GM10266 (cell line): ENCODE measurements around the gene OSBP2.

Source experiments
- DNase-seq: peaks from one replicate; pipeline ENCODE4 v3.0.0; 2012; ENCODE audit errors: extremely low spot score
- TF ChIP-seq, protein P1 (sequence below): IDR thresholded peaks from 2 replicates; pipeline ENCODE4 v1.5.1; 2012; ENCODE audit warnings: mild to moderate bottlenecking, low read depth; ENCODE audit not compliant: control insufficient read depth, insufficient read depth; ENCODE audit errors: missing control alignments

Gene OSBP2

DNA sequence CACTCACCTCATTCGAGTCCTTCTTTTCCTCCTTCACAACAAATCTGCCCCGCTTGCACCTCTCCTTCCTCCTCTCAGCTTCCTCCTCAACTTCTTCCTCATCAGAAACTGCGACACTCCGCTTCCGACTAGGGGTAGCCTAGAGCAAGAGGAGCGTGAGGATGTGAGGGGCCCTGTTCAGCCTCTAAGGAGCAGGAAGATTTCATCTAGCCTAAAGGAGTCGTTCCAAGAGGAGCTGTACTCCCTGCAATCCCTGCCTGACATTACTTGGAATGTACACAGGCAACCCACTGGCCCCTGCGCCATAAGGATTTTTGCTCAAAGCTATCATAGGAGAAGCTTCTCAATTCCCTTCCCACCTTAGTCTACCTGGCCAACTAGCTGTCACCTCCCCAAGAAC, 239.4 kb downstream of the OSBP2 start:
- no peak for DNase-seq
- TF ChIP-seq, protein P1, sequence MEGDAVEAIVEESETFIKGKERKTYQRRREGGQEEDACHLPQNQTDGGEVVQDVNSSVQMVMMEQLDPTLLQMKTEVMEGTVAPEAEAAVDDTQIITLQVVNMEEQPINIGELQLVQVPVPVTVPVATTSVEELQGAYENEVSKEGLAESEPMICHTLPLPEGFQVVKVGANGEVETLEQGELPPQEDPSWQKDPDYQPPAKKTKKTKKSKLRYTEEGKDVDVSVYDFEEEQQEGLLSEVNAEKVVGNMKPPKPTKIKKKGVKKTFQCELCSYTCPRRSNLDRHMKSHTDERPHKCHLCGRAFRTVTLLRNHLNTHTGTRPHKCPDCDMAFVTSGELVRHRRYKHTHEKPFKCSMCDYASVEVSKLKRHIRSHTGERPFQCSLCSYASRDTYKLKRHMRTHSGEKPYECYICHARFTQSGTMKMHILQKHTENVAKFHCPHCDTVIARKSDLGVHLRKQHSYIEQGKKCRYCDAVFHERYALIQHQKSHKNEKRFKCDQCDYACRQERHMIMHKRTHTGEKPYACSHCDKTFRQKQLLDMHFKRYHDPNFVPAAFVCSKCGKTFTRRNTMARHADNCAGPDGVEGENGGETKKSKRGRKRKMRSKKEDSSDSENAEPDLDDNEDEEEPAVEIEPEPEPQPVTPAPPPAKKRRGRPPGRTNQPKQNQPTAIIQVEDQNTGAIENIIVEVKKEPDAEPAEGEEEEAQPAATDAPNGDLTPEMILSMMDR: no peak

DNA sequence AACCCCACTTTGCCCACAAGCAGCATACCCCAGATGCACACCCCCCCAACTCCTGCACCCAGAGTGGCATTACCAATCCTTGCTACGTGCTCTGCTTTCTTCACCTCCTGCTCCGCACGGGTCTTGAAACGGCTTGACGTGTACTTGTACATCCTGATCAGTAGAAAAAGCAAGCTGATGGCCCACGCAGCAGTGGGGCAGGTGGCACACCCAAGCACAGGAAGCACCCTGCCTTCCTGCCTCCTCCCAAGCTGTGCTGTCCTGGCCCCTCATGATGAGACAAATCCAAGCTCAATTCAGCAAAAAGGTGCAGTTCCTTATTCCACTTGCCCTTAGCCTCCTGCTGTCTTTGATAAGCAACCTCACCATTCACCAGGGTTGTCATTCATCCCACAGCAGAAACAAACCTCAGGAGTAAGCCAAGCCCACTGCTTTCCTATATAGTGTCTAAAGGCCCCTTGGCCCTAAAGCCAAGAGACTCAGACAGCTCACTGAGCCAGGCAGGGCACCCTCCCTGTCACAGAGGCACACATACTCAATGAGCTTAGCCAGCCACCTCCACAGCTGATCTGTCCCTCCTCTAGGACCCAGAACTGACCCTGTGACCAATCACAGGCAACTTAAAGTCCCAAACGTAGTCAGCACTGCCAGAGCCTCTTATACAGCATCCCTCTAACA, 246.2 kb downstream of the OSBP2 start:
- DNase-seq: no peak
- TF ChIP-seq, protein P1: no peak

DNA sequence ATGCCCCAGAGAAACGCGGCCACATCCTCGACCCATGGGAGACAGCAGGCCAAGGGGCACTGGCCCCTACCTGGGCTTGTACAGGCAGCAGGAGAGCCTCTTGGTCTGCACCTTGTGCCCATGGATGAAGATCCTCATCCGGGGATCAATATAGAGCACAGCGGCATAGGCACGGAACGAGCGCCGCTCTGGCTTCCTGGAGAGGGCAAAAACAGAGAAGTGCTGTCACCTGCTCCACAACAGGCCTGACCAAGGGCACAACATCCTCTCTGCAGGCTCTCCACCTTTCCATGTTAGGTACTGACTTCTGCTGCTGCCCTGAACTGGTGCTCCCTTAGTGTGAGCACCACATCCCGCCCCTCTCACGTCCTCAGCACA, 246.7 kb downstream of the OSBP2 start:
- DNase-seq: no peak
- TF ChIP-seq, protein P1: no peak

- DNase-seq: no peak
These were observed 248.7 kb downstream of the OSBP2 start for GRCh38 chr22:30943368-30943767.

GRCh38 chr22:30944986-30945385, 250.3 kb downstream of the OSBP2 start:
- TF ChIP-seq, protein P1: no peak

More at GRCh38 chr22:30943368-30943767, 248.7 kb downstream of the OSBP2 start:
- TF ChIP-seq, protein P1: no peak

GRCh38 chr22:30945653-30946052, 251.0 kb downstream of the OSBP2 start:
- TF ChIP-seq, protein P1: no peak
- DNase-seq: no peak

More at GRCh38 chr22:30944986-30945385, 250.3 kb downstream of the OSBP2 start:
- DNase-seq: no peak

DNA sequence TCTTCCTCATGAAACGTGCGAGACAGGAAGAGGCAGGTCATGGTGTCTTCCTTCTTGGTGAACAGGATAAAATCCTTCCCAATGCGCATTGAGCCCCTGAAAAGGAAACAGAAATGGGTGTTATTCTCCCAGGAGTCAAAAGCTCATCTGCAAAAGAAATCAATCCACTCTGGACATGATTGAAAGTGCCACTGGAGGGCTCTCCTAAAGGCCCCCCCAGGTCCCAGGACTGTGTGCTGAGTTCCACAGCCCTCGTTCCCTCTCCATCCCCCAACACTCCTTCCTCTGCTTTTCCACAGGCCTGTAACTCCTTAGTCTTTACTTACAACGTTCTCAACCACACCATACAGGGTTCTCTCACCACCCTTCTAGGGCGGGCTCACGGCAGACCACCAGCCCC, 251.7 kb downstream of the OSBP2 start:
- TF ChIP-seq, protein P1: no peak
- DNase-seq: no peak
